NCI-H345 (cell line): ENCODE data around the gene OSMR.

Experiments
- DNase-seq: peaks from one replicate; lab custom pipeline; 2025; lab: John Stamatoyannopoulos, UW

Gene OSMR

GRCh38 chr5:38871790-38872551 lies 26.2 kb downstream of the OSMR start:
- no peak for DNase-seq

GRCh38 chr5:38872826-38873225 lies 27.0 kb downstream of the OSMR start:
- DNase-seq, result no peak

- no peak for DNase-seq
These were observed 29.2 kb downstream of the OSMR start for GRCh38 chr5:38874948-38875456.

- no peak for DNase-seq
These were observed 32.7 kb downstream of the OSMR start for GRCh38 chr5:38878391-38879077.

GRCh38 chr5:38879078-38879460 lies 33.3 kb downstream of the OSMR start:
- no peak for DNase-seq

GRCh38 chr5:38883842-38884241 lies 38.0 kb downstream of the OSMR start:
- no peak for DNase-seq

- DNase-seq, result no peak
These were observed 39.4 kb downstream of the OSMR start for GRCh38 chr5:38885208-38885607.

- no peak for DNase-seq
These were observed 42.2 kb downstream of the OSMR start for GRCh38 chr5:38888041-38888440.

- DNase-seq, result no peak
These were observed 43.6 kb downstream of the OSMR start for GRCh38 chr5:38889424-38889823.

GRCh38 chr5:38891563-38891962 lies 45.8 kb downstream of the OSMR start:
- no peak for DNase-seq

- DNase-seq, result no peak
These were observed 46.6 kb downstream of the OSMR start for GRCh38 chr5:38892363-38892762.

- DNase-seq, result no peak
These were observed 50.9 kb downstream of the OSMR start for GRCh38 chr5:38896760-38897159.

GRCh38 chr5:38899936-38900335 lies 54.1 kb downstream of the OSMR start:
- no peak for DNase-seq

- no peak for DNase-seq
These were observed 59.7 kb downstream of the OSMR start for GRCh38 chr5:38905516-38905915.

GRCh38 chr5:38906503-38906902 lies 60.7 kb downstream of the OSMR start:
- DNase-seq, result no peak

- no peak for DNase-seq
These were observed 66.1 kb downstream of the OSMR start for GRCh38 chr5:38911933-38912332.

- no peak for DNase-seq
These were observed 67.9 kb downstream of the OSMR start for GRCh38 chr5:38913714-38914113.

- peak; percentile 59 for DNase-seq
These were observed 71.0 kb downstream of the OSMR start for GRCh38 chr5:38916802-38917201.

- no peak for DNase-seq
These were observed 75.4 kb downstream of the OSMR start for GRCh38 chr5:38921174-38921573.

- DNase-seq, result peak; percentile 35
These were observed 76.4 kb downstream of the OSMR start for GRCh38 chr5:38922199-38922598.

GRCh38 chr5:38923661-38924451 lies 78.0 kb downstream of the OSMR start:
- no peak for DNase-seq

- no peak for DNase-seq
These were observed 79.5 kb downstream of the OSMR start for GRCh38 chr5:38925154-38925925.
